A673 (cell line): ENCODE data around the gene TBX4.

ENCODE experiments used
- EZH2 ChIP-seq: fragments of 200-600 bp; sonication (generic); IDR thresholded peaks from 2 replicates; pipeline ENCODE4 v1.6.1; 2017; ENCODE audit warnings: borderline replicate concordance, low read depth, mild to moderate bottlenecking, mixed read lengths, antibody characterized with exemption, low read length; ENCODE audit not compliant: poor library complexity, severe bottlenecking
- TF ChIP-seq, protein P1 (sequence below): fragments of 300-800, 200-600 bp; sonication (generic); conservative IDR thresholded peaks from 2 replicates; pipeline ENCODE4 v1.5.1; 2017; ENCODE audit warnings: low read depth, mild to moderate bottlenecking, antibody characterized with exemption, low read length, moderate library complexity, mixed read lengths

DNA sequence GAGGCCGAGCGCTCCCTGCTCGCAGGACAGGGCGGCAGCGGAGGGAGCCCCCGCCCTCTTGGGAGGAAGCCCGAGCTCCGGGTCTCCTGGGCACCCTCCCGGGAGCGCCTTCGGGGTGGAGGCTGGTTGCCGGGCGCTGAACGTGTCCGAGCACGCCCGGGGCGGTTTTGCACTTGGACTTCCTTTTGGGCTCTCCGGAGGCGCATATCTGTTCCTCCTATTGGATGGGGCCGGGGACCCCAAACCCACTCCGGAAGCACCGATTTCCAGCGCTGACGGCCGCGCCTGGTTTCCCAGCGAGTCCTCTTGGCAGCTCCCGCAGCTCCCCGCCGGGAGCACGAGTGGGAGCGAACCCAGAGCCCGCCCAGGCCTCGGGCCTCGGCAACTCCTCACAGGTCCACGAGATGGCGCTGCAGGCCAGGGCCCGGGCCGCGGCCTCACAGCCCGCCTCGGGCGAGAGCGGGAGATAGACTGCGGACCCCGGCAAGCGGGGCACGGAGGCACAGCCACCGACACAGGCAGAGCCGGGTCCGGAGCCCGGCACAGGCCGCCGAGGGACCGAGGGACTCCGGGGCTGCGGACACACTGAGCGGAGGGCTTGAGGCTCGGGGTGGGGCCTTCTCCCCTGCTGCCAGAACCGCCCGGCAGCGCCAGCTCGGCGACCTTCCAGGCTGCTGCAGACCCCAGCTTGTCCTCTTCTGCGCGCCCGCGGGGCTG lies 39.9 kb upstream of the TBX4 start:
- TF ChIP-seq, protein P1, sequence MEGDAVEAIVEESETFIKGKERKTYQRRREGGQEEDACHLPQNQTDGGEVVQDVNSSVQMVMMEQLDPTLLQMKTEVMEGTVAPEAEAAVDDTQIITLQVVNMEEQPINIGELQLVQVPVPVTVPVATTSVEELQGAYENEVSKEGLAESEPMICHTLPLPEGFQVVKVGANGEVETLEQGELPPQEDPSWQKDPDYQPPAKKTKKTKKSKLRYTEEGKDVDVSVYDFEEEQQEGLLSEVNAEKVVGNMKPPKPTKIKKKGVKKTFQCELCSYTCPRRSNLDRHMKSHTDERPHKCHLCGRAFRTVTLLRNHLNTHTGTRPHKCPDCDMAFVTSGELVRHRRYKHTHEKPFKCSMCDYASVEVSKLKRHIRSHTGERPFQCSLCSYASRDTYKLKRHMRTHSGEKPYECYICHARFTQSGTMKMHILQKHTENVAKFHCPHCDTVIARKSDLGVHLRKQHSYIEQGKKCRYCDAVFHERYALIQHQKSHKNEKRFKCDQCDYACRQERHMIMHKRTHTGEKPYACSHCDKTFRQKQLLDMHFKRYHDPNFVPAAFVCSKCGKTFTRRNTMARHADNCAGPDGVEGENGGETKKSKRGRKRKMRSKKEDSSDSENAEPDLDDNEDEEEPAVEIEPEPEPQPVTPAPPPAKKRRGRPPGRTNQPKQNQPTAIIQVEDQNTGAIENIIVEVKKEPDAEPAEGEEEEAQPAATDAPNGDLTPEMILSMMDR: peak; percentile 98
- no peak for TF ChIP-seq EZH2
